ENCODE measurements around the gene TPST2. TPM values are rescaled to one million over a fixed set of nuclear protein-coding genes. Genes with fewer than 3 reads are reported as not detected.

TPST2 gene
- total and polyA plus RNA-seq, 10 of the 15 experiments (the other 5 are each of a cell fraction or from before 2014, with no cell fraction given) = 6.3 to 33.7 (median 28.4) TPM

- Histone ChIP-seq H3K27ac (ENCODE audit: control insufficient read depth, insufficient read depth) (no peak overlapping the region), H2AFZ (ENCODE audit: control insufficient read depth, low read depth, low read length) (no peak overlapping the region), H3K36me3 (ENCODE audit: control insufficient read depth in 2 of 2, insufficient read depth in 2 of 2, low read length in 1 of 2) (no peaks in the 10 kb centered on the region), H3K9me3 (replicated peaks; ENCODE audit: control insufficient read depth, insufficient read depth, low read length) (no peaks in the 10 kb centered on the region), H4K20me1 (ENCODE audit: control insufficient read depth, insufficient read depth) (no peaks in the 10 kb centered on the region), H3K9ac (ENCODE audit: control insufficient read depth, insufficient read depth, low read length) (no peak overlapping the region), H3K4me3 (no peak overlapping the region), H3K4me2 (ENCODE audit: control insufficient read depth, insufficient read depth) (no peak overlapping the region), H3K4me1 (ENCODE audit: control insufficient read depth, insufficient read depth, low read length) (peaks cover 13% of the 10 kb centered on the region), H3K27me3 (replicated peaks in 1 of 2; ENCODE audit: control insufficient read depth in 2 of 2, insufficient read depth in 2 of 2, low read length in 1 of 2) (no peaks in the 10 kb centered on the region), H3K79me2 (ENCODE audit: control insufficient read depth, insufficient read depth, low read length) (no peaks in the 10 kb centered on the region)
- in situ Hi-C loops (cut with MboI) = no loop called here
- ChIA-PET POLR2A (no interaction called here), SMC1A (ENCODE audit: uncharacterized antibody, unreplicated experiment) (no interaction called here), CTCF (interaction anchor here (1.9 kb wide), 1 partner anchor 22 kb away, joined by 5 read pairs; no protein-coding TSS in a partner anchor), RAD21 (ENCODE audit: unreplicated experiment) (no interaction called here)
- no TSS peak for BruUV-seq (replicated peaks)
- FAIRE-seq (no peak), DNase-seq (ENCODE audit: low read depth, low spot score) (no peak), ATAC-seq (no peak)
- no peak for TF ChIP-seq CBFB (IDR thresholded peaks at IDR 0.05; ENCODE audit: low read depth)
- no peak for TF ChIP-seq HSF1 (IDR thresholded peaks at IDR 0.05; ENCODE audit: low read depth, low read length)
- no peak for TF ChIP-seq E2F4 (IDR thresholded peaks at IDR 0.05; ENCODE audit: low read depth, low read length)
- no peak for TF ChIP-seq STAT1 (conservative IDR thresholded peaks at IDR 0.05)
- no peak for TF ChIP-seq E2F8 (IDR thresholded peaks at IDR 0.05; ENCODE audit: low read depth, partially characterized antibody)
- no peak for TF ChIP-seq MAX (IDR thresholded peaks at IDR 0.05; ENCODE audit: low read depth, low read length)
- 94% methylated on average over 1 of the region's 2 CpGs for WGBS (ENCODE audit: insufficient coverage, insufficient replicate concordance, low lambda C conversion rate, missing lambda C conversion rate)
- intact Hi-C loops (cut with micrococcal nuclease; ENCODE audit: unreplicated experiment) = no loop called here
These were observed 30.3 kb upstream of the TPST2 start for GRCh38 chr22:26620197-26620596.
